ENCODE data around the gene RC3H2.
A peak's percentile ranks its signal among the peaks of the same experiment; 100 is the strongest.
"Not testable (repeated sequence)": the region's sequence is repeated elsewhere in the genome, so short reads cannot be mapped to it uniquely, and the experiment has no call there.

The RC3H2 gene

GRCh38 chr9:122837266-122837850 lies 67.8 kb downstream of the RC3H2 start:
- DNase-seq: no peak

- no peak for DNase-seq
These were observed 69.8 kb downstream of the RC3H2 start for GRCh38 chr9:122835313-122835731.

- no peak for DNase-seq
These were observed 73.0 kb downstream of the RC3H2 start for GRCh38 chr9:122832194-122832593.

- not testable (repeated sequence) for DNase-seq
These were observed 76.2 kb downstream of the RC3H2 start for GRCh38 chr9:122828965-122829284.

- DNase-seq: no peak
These were observed 77.4 kb downstream of the RC3H2 start for GRCh38 chr9:122827761-122828093.

GRCh38 chr9:122822938-122823337 lies 82.2 kb downstream of the RC3H2 start:
- DNase-seq: no peak

GRCh38 chr9:122822056-122822455 lies 83.1 kb downstream of the RC3H2 start:
- no peak for DNase-seq

- DNase-seq: no peak
These were observed 83.7 kb downstream of the RC3H2 start for GRCh38 chr9:122821278-122821943.

- DNase-seq: no peak
These were observed 84.7 kb downstream of the RC3H2 start for GRCh38 chr9:122820490-122820845.

- DNase-seq: peak; percentile 15 to 36
These were observed 85.2 kb downstream of the RC3H2 start for GRCh38 chr9:122819791-122820489.

GRCh38 chr9:122819326-122819725 lies 85.8 kb downstream of the RC3H2 start:
- no peak for DNase-seq

GRCh38 chr9:122816163-122816867 lies 88.8 kb downstream of the RC3H2 start:
- DNase-seq: peak; percentile 78 to 88

GRCh38 chr9:122815544-122815943 lies 89.6 kb downstream of the RC3H2 start:
- no peak for DNase-seq

- DNase-seq: no peak
These were observed 90.6 kb downstream of the RC3H2 start for GRCh38 chr9:122814545-122814944.

- no peak for DNase-seq
These were observed 92.4 kb downstream of the RC3H2 start for GRCh38 chr9:122812736-122813135.

GRCh38 chr9:122810306-122810946 lies 94.7 kb downstream of the RC3H2 start:
- peak; percentile 56 to 77 for DNase-seq

GRCh38 chr9:122809261-122809660 lies 95.9 kb downstream of the RC3H2 start:
- DNase-seq: not testable (repeated sequence)

GRCh38 chr9:122808141-122808540 lies 97.0 kb downstream of the RC3H2 start:
- no peak for DNase-seq

GRCh38 chr9:122807271-122807900 lies 97.8 kb downstream of the RC3H2 start:
- no peak for DNase-seq

GRCh38 chr9:122806661-122807060 lies 98.5 kb downstream of the RC3H2 start:
- no peak for DNase-seq

GRCh38 chr9:122800066-122801060 lies 104.8 kb downstream of the RC3H2 start, which contains the start of gene OR1K1:
Gene OR1K1, plus strand, starts transcription at chr9:122800123. Its CDS starts 0 bp downstream, at chr9:122800123.
- no peak for DNase-seq
